Retinal pigment epithelial cell (primary cell): ENCODE data around the gene LYRM1.

Experiments
- DNase-seq: peaks from one replicate; pipeline ENCODE4 v3.0.0-alpha.2; 2010; ENCODE audit warnings: low read depth
- H3K4me3 ChIP-seq: 2 replicates; pipeline ENCODE4 v1.5.1; 2011; ENCODE audit warnings: mild to moderate bottlenecking, low read length, control low read depth, moderate library complexity
- TF ChIP-seq, protein P1 (sequence below): conservative IDR thresholded peaks from 2 replicates; pipeline ENCODE4 v1.5.1; 2011; ENCODE audit warnings: low read depth, low read length, control low read depth, inconsistent platforms

LYRM1 gene

DNA sequence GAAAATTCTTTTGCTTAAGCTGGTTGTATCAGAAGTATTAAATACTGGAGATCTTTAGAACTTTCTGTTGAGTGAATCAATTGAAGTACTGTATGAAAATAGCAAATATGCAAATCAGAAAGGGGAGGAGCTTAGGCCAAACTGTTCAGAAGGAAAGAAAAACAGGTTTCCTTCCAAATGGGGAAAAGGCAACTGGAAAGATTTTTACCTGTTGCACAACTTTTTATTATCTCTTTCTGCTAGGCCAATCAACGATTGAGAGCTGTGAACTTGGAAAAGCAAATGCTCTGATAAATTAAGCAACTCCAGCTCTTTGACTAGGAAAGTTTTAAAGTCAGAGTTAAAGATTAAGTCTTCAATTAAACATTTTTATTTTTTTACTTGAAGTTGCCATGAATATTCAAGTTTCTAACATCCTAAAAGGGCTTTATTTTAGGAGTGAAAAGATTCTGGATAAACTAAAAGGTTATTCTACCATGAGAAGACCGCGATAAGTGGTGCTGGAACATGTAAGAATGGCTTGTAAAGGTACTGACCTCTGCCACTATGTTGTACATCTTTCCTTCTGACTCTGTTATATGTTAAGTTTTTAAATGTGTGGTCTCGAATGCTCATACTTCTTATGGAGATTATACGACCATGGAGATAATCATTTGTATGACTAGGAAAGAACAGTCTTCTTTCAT lies 16.9 kb upstream of the LYRM1 start:
- no peak for DNase-seq
- no peak overlapping the region for H3K4me3 ChIP-seq
- TF ChIP-seq, protein P1, sequence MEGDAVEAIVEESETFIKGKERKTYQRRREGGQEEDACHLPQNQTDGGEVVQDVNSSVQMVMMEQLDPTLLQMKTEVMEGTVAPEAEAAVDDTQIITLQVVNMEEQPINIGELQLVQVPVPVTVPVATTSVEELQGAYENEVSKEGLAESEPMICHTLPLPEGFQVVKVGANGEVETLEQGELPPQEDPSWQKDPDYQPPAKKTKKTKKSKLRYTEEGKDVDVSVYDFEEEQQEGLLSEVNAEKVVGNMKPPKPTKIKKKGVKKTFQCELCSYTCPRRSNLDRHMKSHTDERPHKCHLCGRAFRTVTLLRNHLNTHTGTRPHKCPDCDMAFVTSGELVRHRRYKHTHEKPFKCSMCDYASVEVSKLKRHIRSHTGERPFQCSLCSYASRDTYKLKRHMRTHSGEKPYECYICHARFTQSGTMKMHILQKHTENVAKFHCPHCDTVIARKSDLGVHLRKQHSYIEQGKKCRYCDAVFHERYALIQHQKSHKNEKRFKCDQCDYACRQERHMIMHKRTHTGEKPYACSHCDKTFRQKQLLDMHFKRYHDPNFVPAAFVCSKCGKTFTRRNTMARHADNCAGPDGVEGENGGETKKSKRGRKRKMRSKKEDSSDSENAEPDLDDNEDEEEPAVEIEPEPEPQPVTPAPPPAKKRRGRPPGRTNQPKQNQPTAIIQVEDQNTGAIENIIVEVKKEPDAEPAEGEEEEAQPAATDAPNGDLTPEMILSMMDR = no peak

DNA sequence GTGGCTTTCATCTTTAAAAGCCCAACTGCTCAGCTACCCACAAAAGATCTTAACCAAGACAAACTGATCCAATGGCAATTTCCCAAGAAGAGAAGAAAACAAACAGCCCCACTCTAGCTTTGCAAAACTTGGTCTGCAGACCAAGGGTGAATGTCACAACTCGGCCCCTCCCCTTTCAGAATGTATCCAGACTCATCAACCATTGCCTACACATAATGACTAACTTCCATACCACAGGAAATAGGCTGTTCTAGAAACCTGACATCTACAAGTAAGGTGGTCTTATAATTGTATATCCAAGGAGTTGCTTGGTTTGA lies 16.4 kb upstream of the LYRM1 start:
- H3K4me3 ChIP-seq = no peak overlapping the region
- TF ChIP-seq, protein P1 = no peak
- DNase-seq = no peak

DNA sequence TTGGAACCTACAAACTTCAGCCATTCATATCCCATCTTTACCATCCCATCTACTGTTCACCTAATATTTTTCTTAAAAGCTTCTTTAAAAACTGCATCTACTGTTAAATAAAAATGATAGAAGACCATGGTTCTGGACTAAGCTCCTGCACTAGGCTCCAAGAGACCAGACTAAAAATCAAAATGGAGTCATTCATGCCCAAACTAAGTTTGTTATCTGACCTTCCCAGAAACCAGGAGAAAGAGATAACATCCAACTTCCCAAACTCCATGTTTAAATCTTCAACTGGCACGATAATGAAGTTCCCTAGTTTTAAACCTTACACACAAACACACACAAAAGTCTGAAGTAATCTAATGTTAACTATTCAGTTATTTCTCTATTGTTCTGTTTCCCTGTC lies 14.3 kb upstream of the LYRM1 start:
- no peak for DNase-seq

DNA sequence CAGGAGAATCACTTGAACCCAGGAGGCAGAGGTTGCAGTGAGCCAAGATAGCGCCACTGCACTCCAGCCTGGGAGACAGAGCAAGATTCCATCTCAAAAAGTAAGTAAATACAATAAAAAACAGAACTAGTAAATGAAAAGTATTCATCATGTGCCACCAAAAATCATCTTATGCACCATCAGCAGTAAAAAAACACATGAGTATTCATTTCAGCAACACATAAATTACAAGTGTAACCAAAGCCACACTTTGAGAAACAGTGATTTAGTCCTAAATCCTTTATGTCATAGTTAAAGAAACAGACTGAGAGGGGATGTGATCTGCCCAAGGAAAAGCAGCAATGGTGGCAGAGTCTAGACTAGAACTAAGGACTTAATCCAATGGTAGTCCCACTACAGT lies 13.4 kb upstream of the LYRM1 start:
- DNase-seq = no peak
- H3K4me3 ChIP-seq = no peak overlapping the region
- TF ChIP-seq, protein P1 = no peak

More for the DNA sequence above, 14.3 kb upstream of the LYRM1 start:
- no peak overlapping the region for H3K4me3 ChIP-seq
- TF ChIP-seq, protein P1 = no peak

DNA sequence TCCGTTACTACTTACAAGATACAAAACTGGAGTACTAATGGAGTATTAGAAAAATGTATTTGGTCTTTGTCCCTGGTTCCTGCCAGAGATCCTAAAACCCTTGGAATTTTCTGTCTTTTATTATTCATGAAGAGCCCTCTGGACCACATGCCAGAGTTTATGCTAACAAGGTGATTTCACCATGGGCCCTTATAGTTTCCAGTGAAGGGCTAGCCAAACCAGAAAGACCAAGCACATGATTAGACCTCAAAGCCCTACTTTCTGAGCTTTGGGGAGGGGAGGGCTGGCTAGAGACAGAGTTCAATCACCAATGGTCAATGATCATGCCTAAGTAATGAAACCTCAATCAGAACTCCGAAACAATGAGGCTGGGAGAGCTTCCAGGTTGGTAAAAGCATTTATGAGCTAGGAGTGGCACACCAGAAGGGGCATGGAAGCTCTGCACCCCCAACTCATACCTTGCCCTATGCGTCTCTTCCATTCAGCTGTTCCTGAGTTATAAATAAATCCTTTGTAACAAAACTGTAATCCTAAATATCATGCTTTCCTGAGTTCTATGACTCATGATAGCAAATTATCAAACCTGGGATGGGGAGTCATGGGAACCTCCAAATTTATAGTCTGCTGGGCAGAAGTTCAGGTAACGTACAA lies 10.8 kb upstream of the LYRM1 start:
- H3K4me3 ChIP-seq = no peak overlapping the region
- TF ChIP-seq, protein P1 = no peak
- no peak for DNase-seq

DNA sequence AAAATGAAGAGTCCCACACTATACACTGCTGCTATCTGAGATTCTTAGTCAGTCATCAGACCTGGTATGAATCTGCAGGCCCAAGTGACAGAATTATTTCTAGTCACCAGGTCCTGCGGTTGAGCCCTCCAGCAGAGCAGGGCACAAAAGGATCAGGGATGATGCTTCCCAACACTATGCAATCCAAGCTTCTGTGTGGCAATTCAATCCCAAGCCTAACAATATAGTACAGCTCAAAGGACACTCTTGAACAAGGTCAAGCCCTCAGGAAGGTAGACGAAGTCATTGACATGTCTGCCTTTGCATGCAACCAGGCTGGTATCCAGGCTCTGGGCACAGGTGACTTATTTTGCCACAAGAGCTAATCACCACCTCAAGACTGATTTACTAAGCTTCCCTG lies 6.2 kb upstream of the LYRM1 start:
- TF ChIP-seq, protein P1 = no peak
- H3K4me3 ChIP-seq = no peak overlapping the region
- DNase-seq = no peak

DNA sequence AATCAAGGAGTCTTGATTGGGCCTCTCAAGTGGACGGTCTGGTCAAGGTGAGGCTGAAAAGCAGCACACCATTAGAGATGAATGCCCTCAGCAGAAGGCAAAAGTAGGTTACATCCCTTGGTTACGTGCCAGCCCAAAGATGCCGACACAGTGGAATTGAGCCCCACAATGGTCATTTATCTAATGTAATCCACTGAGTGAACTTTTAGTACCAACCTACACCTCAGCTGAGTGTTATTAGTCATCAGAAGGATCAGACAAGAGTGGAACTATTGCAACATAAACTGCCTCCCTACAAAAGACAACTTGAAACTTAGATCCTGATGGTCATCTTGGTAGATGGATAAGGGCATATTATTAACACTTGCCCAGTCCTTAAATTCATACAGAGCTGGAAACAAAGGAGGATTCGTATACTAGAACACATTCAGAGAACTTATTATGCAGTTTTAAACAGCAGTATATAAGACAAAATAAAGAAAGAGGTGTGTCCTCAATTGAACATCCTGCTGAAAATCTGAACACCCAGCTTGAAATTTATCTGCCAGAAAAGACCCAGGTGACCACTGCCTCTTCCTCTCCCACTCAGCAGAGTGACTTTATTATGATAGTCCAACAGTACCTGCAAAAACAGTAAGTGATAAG lies 3.2 kb upstream of the LYRM1 start:
- peak overlapping the region; percentile 15 for H3K4me3 ChIP-seq
- TF ChIP-seq, protein P1 = no peak
- DNase-seq = no peak
